NB4 (cell line): ENCODE data around the gene TPMT.

Experiments used
- POLR2A ChIP-seq: IDR thresholded peaks from 2 replicates; pipeline ENCODE4 v1.6.1; 2011; ENCODE audit warnings: mild to moderate bottlenecking; ENCODE audit not compliant: insufficient read length; ENCODE audit errors: extremely low read depth
- TF ChIP-seq, protein P1 (sequence below): IDR thresholded peaks from one replicate; pipeline ENCODE4 v1.5.1; 2012; ENCODE audit warnings: low read depth, low read length
- TF ChIP-seq, protein P2 (sequence below): IDR thresholded peaks from 2 replicates; pipeline ENCODE4 v1.6.1; 2011; ENCODE audit warnings: low read depth, low read length

DNA sequence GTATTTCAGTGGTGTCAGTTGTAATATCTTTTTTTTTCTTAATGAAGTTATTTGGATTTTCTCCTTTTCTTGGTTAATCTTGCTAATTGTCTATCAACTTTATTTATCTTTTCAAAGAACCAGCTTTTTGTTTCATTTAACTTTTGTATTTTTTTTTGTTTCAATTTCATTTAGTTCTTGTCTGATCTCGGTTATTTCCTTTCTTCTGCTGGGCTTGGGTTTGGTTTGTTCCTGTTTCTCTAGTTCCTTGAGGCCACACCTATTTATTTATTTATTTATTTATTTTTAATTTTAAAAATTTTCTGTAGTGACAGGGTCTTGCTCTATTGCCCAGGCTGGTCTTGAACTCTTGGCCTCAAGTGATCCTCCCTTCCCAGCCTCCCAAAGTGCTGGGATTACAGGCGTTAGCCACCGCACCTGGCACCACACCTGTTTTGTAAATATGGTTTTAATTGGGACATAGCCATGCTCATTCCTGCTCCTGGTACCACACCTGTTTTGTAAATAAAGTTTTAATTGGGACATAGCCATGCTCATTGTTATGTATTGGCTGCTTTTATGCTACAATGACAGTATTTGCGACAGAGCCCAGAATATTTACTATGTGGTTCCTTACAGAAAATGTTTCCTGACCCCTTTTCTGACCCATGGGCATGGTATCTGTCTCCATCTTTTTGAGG, 22.5 kb upstream of the TPMT start:
- TF ChIP-seq, protein P1, sequence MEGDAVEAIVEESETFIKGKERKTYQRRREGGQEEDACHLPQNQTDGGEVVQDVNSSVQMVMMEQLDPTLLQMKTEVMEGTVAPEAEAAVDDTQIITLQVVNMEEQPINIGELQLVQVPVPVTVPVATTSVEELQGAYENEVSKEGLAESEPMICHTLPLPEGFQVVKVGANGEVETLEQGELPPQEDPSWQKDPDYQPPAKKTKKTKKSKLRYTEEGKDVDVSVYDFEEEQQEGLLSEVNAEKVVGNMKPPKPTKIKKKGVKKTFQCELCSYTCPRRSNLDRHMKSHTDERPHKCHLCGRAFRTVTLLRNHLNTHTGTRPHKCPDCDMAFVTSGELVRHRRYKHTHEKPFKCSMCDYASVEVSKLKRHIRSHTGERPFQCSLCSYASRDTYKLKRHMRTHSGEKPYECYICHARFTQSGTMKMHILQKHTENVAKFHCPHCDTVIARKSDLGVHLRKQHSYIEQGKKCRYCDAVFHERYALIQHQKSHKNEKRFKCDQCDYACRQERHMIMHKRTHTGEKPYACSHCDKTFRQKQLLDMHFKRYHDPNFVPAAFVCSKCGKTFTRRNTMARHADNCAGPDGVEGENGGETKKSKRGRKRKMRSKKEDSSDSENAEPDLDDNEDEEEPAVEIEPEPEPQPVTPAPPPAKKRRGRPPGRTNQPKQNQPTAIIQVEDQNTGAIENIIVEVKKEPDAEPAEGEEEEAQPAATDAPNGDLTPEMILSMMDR, result no peak
- TF ChIP-seq POLR2A, result no peak
- TF ChIP-seq, protein P2, sequence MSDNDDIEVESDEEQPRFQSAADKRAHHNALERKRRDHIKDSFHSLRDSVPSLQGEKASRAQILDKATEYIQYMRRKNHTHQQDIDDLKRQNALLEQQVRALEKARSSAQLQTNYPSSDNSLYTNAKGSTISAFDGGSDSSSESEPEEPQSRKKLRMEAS, result no peak
